ENCODE data around the gene INTS1. TPM values are rescaled to one million over a fixed set of nuclear protein-coding genes. Genes with fewer than 3 reads are reported as not detected.

Gene INTS1
- total and polyA plus RNA-seq, 10 of the 15 experiments (the other 5 are each of a cell fraction or from before 2014, with no cell fraction given) = 0.52 to 89.0 (median 15.1) TPM

DNA sequence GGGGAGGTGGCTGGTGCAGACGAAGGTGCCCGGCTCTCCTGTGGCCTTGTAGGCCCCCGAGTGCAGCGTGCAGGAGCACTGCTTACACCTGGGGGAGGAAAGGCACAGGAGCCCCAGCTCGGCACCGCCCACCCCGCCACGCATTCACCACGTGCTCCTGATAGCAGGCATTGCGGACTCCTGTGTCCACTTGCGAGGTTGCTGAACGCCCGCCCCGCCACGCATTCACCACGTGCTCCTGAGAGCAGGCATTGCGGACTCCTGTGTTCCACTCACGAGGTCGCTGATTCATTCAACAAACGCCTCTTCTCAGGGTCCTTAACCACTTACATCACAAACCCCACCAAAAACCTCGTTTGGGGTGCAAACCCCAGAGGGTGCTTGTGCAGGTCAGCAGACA lies 58.8 kb downstream of the INTS1 start:
- Histone ChIP-seq H3K79me2 (ENCODE audit: control insufficient read depth, insufficient read depth, low read length) (no peaks in the 10 kb centered on the region), H3K36me3 (ENCODE audit: control insufficient read depth in 2 of 2, insufficient read depth in 2 of 2, low read length in 1 of 2) (no peaks in the 10 kb centered on the region), H3K4me1 (ENCODE audit: control insufficient read depth, insufficient read depth, low read length) (no peaks in the 10 kb centered on the region), H3K4me2 (ENCODE audit: control insufficient read depth, insufficient read depth) (no peak overlapping the region), H3K27ac (ENCODE audit: control insufficient read depth, insufficient read depth) (no peak overlapping the region), H3K27me3 (replicated peaks in 1 of 2; ENCODE audit: control insufficient read depth in 2 of 2, insufficient read depth in 2 of 2, low read length in 1 of 2) (no peaks in the 10 kb centered on the region; a peak in 1 of 4 replicates), H3K9ac (ENCODE audit: control insufficient read depth, insufficient read depth, low read length) (no peak overlapping the region), H2AFZ (ENCODE audit: control insufficient read depth, low read depth, low read length) (no peak overlapping the region), H3K9me3 (replicated peaks; ENCODE audit: control insufficient read depth, insufficient read depth, low read length) (no peaks in the 10 kb centered on the region), H4K20me1 (ENCODE audit: control insufficient read depth, insufficient read depth) (no peaks in the 10 kb centered on the region), H3K4me3 (no peak overlapping the region)
- 77% methylated on average over 21 of the region's 21 CpGs for WGBS (ENCODE audit: insufficient coverage, insufficient replicate concordance, low lambda C conversion rate, missing lambda C conversion rate)
- SMC1A ChIA-PET (ENCODE audit: uncharacterized antibody, unreplicated experiment) = no interaction called here
- FAIRE-seq = no peak
- in situ Hi-C loops (cut with MboI) = no loop called here
- BruUV-seq (replicated peaks) = no TSS peak
- RAD21 ChIA-PET (ENCODE audit: unreplicated experiment) = no interaction called here
- no peak for DNase-seq (ENCODE audit: low read depth, low spot score)
- TF ChIP-seq RB1 (IDR thresholded peaks at IDR 0.05; ENCODE audit: borderline replicate concordance) (no peak), MYC (IDR thresholded peaks at IDR 0.05; ENCODE audit: insufficient read depth, insufficient read length, insufficient replicate concordance, low read length, severe bottlenecking) (no peak), ZBED1 (IDR thresholded peaks at IDR 0.05; ENCODE audit: borderline replicate concordance) (no peak), FOXM1 (IDR thresholded peaks at IDR 0.05; ENCODE audit: low read depth, low read length) (no peak), TCF7 (IDR thresholded peaks at IDR 0.05; ENCODE audit: borderline replicate concordance) (no peak)
- intact Hi-C loops (cut with micrococcal nuclease; ENCODE audit: unreplicated experiment) = no loop called here
- CTCF ChIA-PET = no interaction called here
- ATAC-seq = no peak
- POLR2A ChIA-PET = no interaction called here

DNA sequence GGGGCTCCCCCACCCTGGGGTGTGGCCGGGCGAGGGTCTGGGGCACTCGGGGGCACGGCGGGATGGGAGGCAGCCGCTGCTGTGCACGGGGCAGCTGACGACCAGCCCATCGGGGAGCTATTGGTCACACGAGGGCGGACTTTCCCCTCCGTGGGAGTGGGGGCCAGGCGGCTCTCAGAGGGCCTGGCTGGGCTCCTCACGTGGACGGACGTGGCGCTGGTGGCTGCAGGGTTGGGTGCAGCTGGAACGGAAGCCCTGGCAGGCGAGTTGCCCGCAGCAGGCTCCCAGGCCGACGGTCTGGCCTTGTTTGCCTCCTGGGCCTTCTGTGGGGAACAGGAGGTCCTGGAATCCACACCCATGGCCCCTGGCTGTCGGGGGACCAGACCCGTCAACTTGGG lies 59.3 kb downstream of the INTS1 start:
- H2AFZ ChIP-seq (ENCODE audit: control insufficient read depth, low read depth, low read length) = no peak overlapping the region
- no TSS peak for BruUV-seq (replicated peaks)
- FAIRE-seq = no peak
- no peaks in the 10 kb centered on the region for H3K4me1 ChIP-seq (ENCODE audit: control insufficient read depth, insufficient read depth, low read length)
- H3K79me2 ChIP-seq (ENCODE audit: control insufficient read depth, insufficient read depth, low read length) = no peaks in the 10 kb centered on the region
- RAD21 ChIA-PET (ENCODE audit: unreplicated experiment) = no interaction called here
- 67% methylated on average over 19 of the region's 24 CpGs for WGBS (ENCODE audit: insufficient coverage, insufficient replicate concordance, low lambda C conversion rate, missing lambda C conversion rate)
- H3K27me3 ChIP-seq (replicated peaks in 1 of 2; ENCODE audit: control insufficient read depth in 2 of 2, insufficient read depth in 2 of 2, low read length in 1 of 2) = no peaks in the 10 kb centered on the region; a peak in 1 of 4 replicates
- H3K4me2 ChIP-seq (ENCODE audit: control insufficient read depth, insufficient read depth) = no peak overlapping the region
- intact Hi-C loops (cut with micrococcal nuclease; ENCODE audit: unreplicated experiment) = no loop called here
- POLR2A ChIA-PET = no interaction called here
- DNase-seq (ENCODE audit: low read depth, low spot score) = no peak
- H3K4me3 ChIP-seq = no peak overlapping the region
- in situ Hi-C loops (cut with MboI) = no loop called here
- no peak overlapping the region for H3K27ac ChIP-seq (ENCODE audit: control insufficient read depth, insufficient read depth)
- no peak for ATAC-seq
- CTCF ChIA-PET = no interaction called here
- H3K36me3 ChIP-seq (ENCODE audit: control insufficient read depth in 2 of 2, insufficient read depth in 2 of 2, low read length in 1 of 2) = no peaks in the 10 kb centered on the region
- no peaks in the 10 kb centered on the region for H3K9me3 ChIP-seq (replicated peaks; ENCODE audit: control insufficient read depth, insufficient read depth, low read length)
- no peak overlapping the region for H3K9ac ChIP-seq (ENCODE audit: control insufficient read depth, insufficient read depth, low read length)
- H4K20me1 ChIP-seq (ENCODE audit: control insufficient read depth, insufficient read depth) = no peaks in the 10 kb centered on the region
- SMC1A ChIA-PET (ENCODE audit: uncharacterized antibody, unreplicated experiment) = no interaction called here
- no peak for TF ChIP-seq YY1 (IDR thresholded peaks at IDR 0.05; ENCODE audit: low read depth, low read length)
- TF ChIP-seq CEBPB (IDR thresholded peaks at IDR 0.05; ENCODE audit: borderline replicate concordance in 1 of 2, low read depth in 2 of 2, low read length in 2 of 2) = no peak
- no peak for TF ChIP-seq SMC3 (IDR thresholded peaks at IDR 0.05; ENCODE audit: borderline replicate concordance, low read length)
- no peak for TF ChIP-seq CREB1 (IDR thresholded peaks at IDR 0.05; ENCODE audit: low read depth)
- TF ChIP-seq POLR2AphosphoS2 (IDR thresholded peaks at IDR 0.05; ENCODE audit: low read depth, low read length) = no peak
- no peak for TF ChIP-seq POLR2AphosphoS5 (IDR thresholded peaks at IDR 0.05; ENCODE audit: low read length)
- TF ChIP-seq MYC (IDR thresholded peaks at IDR 0.05; ENCODE audit: insufficient read depth, insufficient read length, insufficient replicate concordance, low read length, severe bottlenecking) = no peak
- TF ChIP-seq EGR1 (IDR thresholded peaks at IDR 0.05; ENCODE audit: borderline replicate concordance in 1 of 2, low read depth in 2 of 2, low read length in 2 of 2) = no peak
- TF ChIP-seq NFYB (IDR thresholded peaks at IDR 0.05; ENCODE audit: insufficient read depth, low read depth, low read length) = no peak
- TF ChIP-seq POLR2A (IDR thresholded peaks at IDR 0.05; ENCODE audit: low read depth, low read length) = no peak
- TF ChIP-seq NR2F1 (conservative IDR thresholded peaks at IDR 0.05) = no peak
- TF ChIP-seq, protein P1, sequence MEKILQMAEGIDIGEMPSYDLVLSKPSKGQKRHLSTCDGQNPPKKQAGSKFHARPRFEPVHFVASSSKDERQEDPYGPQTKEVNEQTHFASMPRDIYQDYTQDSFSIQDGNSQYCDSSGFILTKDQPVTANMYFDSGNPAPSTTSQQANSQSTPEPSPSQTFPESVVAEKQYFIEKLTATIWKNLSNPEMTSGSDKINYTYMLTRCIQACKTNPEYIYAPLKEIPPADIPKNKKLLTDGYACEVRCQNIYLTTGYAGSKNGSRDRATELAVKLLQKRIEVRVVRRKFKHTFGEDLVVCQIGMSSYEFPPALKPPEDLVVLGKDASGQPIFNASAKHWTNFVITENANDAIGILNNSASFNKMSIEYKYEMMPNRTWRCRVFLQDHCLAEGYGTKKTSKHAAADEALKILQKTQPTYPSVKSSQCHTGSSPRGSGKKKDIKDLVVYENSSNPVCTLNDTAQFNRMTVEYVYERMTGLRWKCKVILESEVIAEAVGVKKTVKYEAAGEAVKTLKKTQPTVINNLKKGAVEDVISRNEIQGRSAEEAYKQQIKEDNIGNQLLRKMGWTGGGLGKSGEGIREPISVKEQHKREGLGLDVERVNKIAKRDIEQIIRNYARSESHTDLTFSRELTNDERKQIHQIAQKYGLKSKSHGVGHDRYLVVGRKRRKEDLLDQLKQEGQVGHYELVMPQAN (conservative IDR thresholded peaks at IDR 0.05) = no peak
- TF ChIP-seq, protein P2, sequence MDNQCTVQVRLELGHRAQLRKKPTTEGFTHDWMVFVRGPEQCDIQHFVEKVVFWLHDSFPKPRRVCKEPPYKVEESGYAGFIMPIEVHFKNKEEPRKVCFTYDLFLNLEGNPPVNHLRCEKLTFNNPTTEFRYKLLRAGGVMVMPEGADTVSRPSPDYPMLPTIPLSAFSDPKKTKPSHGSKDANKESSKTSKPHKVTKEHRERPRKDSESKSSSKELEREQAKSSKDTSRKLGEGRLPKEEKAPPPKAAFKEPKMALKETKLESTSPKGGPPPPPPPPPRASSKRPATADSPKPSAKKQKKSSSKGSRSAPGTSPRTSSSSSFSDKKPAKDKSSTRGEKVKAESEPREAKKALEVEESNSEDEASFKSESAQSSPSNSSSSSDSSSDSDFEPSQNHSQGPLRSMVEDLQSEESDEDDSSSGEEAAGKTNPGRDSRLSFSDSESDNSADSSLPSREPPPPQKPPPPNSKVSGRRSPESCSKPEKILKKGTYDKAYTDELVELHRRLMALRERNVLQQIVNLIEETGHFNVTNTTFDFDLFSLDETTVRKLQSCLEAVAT (IDR thresholded peaks at IDR 0.05) = no peak

All from GM12878 (cell line).